Anterior cingulate cortex (tissue), 58 donors: ENCODE data around the gene TMEM125.
A peak's percentile ranks its signal among the peaks of the same experiment; 100 is the strongest.

Source experiments
- DNase-seq, 58 donors: peaks; one replicate each; lab custom pipeline; 2025; lab: John Stamatoyannopoulos, UW

The TMEM125 gene

DNA sequence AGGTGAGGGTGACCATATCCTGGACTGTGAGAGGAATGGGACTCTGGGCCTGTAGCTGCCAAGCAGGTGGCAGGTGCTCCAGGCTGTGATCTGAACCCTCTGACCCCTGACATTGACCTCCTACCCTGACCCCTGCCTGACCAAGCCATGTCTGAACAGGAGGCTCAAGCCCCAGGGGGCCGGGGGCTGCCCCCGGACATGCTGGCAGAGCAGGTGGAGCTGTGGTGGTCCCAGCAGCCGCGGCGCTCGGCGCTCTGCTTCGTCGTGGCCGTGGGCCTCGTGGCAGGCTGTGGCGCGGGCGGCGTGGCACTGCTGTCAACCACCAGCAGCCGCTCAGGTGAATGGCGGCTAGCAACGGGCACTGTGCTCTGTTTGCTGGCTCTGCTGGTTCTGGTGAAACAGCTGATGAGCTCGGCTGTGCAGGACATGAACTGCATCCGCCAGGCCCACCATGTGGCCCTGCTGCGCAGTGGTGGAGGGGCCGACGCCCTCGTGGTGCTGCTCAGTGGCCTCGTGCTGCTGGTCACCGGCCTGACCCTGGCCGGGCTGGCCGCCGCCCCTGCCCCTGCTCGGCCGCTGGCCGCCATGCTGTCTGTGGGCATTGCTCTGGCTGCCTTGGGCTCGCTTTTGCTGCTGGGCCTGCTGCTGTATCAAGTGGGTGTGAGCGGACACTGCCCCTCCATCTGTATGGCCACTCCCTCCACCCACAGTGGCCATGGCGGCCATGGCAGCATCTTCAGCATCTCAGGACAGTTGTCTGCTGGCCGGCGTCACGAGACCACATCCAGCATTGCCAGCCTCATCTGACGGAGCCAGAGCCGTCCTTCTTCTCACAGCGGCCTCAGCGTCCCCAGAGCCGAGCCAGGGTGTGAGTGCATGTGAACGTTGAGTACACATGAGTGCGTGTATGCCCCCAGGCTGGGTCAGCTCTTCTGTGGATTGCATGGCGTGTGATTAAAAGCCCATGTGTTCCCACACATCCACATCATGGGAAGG lies 3.1 kb downstream of the TMEM125 start:
- DNase-seq: no peak

DNA sequence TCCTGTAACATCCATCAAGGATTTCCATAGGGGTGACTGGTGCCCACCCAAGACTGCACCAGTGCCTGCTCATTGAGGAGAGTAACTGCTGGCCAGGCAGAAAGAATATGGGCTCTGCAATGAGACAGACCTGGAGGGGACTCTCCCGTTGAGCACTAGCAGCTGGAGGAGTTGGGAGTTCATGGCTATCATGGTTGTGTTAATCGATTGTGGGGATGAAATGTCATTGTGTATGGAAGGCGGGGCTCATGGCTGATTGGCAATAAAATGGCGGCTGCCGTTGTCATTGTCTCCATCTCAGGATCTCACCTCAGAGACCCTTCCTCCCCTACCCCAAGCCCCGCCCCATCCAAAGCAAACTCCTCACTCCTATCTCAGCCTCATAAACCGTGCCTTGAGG lies 3.9 kb downstream of the TMEM125 start:
- DNase-seq: no peak

GRCh38 chr1:43274125-43274803 lies 4.5 kb downstream of the TMEM125 start:
- DNase-seq: no peak

DNA sequence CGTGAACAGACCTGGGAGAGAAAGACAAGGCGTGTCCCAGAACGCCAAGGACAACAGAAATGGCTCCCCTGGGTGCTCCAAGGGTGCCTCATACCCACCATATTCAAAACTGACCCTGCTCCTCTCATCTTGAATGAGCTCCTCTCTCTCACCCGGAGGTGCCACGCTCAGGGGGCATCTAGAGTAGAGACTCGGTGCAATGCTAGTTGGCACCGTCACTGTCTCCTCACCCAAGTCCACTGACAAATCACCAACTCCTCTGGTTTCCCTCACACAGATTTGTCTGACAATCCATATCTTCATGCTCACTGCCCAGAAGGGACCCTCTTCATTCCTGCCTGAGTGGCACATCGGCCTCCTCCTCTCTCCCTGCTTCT lies 5.0 kb downstream of the TMEM125 start:
- DNase-seq: no peak

- DNase-seq: no peak
Measured at GRCh38 chr1:43275826-43276620, 6.2 kb downstream of the TMEM125 start.

GRCh38 chr1:43276673-43277072 lies 6.9 kb downstream of the TMEM125 start:
- no peak for DNase-seq

DNA sequence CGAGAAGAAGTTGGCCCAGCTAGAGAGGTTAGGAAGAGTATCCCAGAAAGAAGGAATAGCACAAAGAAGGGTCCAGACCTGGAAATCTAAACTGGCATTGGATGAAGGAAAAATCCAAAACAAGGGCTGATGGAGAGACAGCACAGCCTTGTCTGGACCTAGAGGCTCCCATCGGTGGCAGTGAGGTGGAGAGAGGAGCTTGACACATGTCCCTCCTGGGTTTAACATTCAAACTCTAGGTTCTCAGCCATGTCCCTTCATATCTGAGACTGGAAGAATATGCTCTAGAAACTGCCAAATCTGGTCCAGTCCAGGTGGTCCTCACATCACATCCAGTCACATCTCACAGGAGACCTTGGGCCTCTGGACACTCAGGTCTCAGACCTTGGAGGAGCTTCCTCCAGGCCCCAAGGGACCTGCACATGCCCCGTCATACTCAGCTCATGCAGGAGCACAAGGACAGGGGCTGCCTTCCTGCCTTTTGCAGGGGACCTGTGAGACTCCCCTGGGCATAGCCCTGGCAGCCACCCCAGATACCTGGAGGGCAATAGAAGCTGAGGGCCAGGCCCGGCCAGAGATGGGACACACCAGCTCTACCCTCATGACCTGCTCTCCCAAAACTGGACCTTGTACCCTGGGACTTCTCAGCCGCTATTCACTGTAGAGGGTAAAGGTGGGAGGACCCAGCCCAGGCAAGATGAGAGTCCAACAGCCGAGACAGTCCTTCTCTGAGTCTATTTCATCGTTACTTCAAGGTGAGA lies 7.5 kb downstream of the TMEM125 start:
- no peak for DNase-seq

DNA sequence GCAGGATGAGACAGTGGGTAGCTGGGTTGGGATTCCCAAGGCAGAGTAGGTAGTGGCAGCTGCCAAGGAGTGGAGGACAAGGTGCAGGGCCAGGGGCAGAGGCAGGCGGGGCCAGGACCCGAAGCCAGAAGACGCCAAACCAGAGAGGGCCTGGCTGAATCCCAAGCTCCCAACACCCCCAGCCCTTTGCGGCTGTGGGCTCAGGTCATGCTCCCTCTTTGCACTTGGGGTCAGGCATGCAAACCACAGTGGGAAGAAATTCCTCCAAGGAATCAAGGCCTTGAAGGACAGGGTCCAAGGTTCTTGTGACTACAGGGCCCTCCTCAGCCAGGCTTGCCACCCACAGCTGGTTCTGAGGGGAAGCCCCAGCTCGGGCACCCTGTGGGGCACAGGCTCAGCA lies 9.4 kb downstream of the TMEM125 start:
- no peak for DNase-seq

GRCh38 chr1:43279666-43280065 lies 9.9 kb downstream of the TMEM125 start:
- DNase-seq: no peak

DNA sequence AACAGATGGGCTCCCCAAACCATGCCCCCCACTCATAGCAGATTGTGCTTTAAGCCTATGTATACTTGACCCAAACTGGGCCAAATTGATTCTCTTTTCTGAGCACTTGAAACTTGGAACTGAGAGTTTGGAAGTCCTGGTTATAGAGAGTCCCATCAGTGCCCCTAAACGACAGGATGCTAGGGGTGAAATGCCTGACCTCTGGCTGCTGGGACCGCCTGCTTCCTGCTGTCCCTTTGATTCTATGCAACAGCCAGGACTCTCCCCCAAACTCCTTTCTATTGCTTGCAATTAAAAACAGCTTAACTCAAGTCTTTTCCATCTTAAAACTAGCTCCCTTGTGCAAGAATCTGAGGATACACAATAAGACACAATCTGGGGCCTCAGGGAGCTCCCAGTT lies 10.9 kb downstream of the TMEM125 start:
- no peak for DNase-seq

GRCh38 chr1:43282220-43283195 lies 12.7 kb downstream of the TMEM125 start:
- peak in 3 of 58 donors; percentile 24 to 44 (median 35) for DNase-seq

DNA sequence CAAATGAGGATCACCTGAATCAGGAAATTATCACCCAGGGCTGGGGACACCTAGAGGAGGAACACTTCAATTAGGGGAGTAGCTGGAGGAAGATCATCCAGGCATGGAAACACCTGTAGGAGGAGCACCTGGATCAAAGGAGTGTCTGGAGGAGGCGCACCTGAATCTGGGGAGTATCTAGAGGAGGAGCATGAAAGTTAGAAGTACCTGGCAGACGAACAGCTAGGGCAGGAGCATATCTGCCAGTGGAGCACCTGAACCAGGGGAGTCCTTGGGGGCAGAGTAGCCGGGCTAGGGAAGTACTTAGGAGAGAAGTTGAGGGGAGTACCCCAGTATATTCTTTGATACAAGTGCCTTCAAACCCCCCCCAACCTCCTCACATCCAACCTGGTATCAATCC lies 14.3 kb downstream of the TMEM125 start:
- DNase-seq: no peak

- DNase-seq: no peak
Measured at GRCh38 chr1:43284546-43285110, 14.8 kb downstream of the TMEM125 start.

DNA sequence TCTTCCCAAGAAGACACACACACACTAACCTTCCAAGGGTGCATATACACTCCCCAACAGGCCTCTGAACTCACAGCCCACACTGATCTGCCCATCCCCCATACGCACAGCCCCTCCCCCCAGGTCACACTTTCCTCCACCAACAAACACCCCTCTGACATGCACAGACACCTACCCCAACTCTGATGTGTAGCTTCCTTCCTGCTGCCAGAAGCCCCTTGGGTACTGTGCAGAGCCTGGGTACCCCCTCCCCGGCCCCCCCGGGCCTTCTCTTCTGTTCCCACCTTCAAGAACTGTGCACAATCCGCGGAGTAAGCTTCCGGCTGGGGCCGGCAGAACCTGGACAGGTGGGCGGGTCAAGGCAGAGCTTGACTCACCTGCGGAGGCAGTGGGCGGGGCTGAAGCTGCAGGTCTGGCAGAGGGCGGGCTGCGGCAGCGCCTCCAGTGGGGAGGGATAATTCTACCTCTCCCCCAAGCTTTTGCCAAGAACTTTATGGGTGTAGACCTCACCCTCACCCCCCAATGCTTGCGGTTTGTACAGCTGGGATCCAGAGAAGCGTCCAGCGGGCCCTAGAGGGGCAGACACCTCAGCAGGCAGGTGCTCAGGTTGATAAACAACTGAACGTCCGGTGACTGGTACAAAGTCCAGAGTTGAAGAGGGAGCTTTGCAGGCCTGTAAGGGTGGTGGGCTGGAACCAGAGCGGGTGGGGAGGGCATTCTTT lies 15.6 kb downstream of the TMEM125 start, which contains the start of gene C1orf210:
C1orf210 (minus strand) TSS at position 313 of the 722 bp plus-strand sequence. CDS start 2,311 bp downstream, outside the sequence.
- no peak for DNase-seq

DNA sequence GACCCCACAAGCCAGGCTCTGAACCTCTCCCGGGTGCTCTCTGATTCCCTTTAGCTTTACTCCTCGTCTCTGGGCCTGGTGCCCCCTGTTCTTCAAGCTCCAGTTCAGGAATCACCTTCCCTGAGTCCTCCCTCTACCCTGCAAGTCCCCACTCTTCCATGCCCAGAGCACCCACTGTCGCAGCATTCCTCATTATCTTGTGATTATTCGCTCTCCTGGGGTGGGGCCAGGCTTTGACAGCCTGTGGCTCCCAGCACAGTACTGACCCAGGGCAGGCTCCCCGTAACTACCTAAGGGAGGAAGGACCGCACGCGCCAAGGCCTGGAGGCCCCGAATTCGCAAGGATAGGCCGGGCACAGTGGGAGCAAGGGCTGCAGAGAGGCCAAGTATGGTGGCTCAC lies 16.3 kb downstream of the TMEM125 start:
- DNase-seq: no peak

GRCh38 chr1:43286533-43286932 lies 16.8 kb downstream of the TMEM125 start:
- DNase-seq: no peak

DNA sequence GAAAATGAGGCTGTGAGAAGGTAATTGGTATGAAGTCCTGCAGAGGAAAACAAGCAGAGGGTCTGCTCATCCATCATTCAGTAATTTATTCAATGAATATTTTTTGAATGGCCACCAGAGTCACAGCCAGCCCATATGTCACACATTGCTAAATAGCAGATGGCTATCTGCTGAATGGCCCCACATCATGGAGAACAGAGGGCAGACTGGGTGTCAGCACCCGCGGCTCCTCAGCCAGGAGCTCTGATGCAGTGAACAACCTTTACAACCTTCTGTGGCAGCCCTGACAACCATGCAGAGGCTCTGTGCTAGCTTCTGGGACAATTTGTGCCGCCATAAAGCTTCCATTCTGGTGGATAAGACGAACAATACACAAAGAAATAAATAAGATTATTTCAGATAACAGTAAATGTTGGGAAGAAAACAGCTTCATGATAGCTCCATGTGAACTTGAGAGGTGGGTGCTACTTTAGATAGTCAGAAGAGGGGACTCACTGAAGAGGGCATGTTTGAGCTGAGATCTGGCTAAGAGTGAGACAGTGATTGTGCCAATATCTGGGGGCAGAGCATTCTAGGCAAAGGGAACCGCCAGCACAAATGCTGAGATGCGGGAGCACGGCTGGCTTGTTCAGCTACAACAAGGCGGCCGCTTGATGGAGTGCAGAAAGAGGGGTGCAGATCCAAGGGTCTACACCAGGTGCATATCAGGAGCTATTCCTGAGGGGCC lies 18.4 kb downstream of the TMEM125 start:
- DNase-seq: peak in 2 of 58 donors; percentile 31 to 38
